H1 (cell line): ENCODE results near the gene PTGIS. TPM values are rescaled to one million over a fixed set of nuclear protein-coding genes. Genes with fewer than 3 reads are reported as not detected.

Source experiments
- CTCF ChIA-PET: fragments of 300-600 bp; sonication (Branson Sonifier 250); formaldehyde crosslinking; loops from one replicate; lab custom pipeline; 2021; ENCODE audit not compliant: partially characterized antibody; lab: Charles Lee
- POLR2A ChIA-PET: fragments of 300-600 bp; sonication (Branson Sonifier 250); formaldehyde crosslinking; loops from one replicate; lab custom pipeline; 2021; ENCODE audit warnings: inconsistent platforms; ENCODE audit not compliant: partially characterized antibody; lab: Charles Lee
- DNase-seq, 2 experiments: peaks; one replicate each; pipeline versions ENCODE4 v3.0.0 to v3.0.0-alpha.2; 2010 to 2022; ENCODE audit warnings: low spot score in 2 of 2, low read depth in 1 of 2, mixed read lengths in 1 of 2
- FAIRE-seq: peaks from 2 replicates; lab custom pipeline; 2011; peaks lifted over from hg19 to GRCh38; lab: Jason Lieb, UNC
- H2AFZ ChIP-seq: 2 replicates; pipeline ENCODE4 v1.8.1; 2012; ENCODE audit warnings: low read length, inconsistent platforms
- H2AK5ac ChIP-seq: 2 replicates; pipeline ENCODE4 v1.6.1; 2013; ENCODE audit warnings: low read depth, low read length
- H2BK120ac ChIP-seq: replicated peaks from 2 replicates; pipeline ENCODE3; 2013; ENCODE audit warnings: low read depth, low read length, inconsistent platforms
- H2BK12ac ChIP-seq: 2 replicates; pipeline ENCODE4 v1.6.1; 2013; ENCODE audit warnings: low read depth, low read length
- H2BK15ac ChIP-seq: 2 replicates; pipeline ENCODE4 v1.6.1; 2013; ENCODE audit warnings: low read length
- H2BK20ac ChIP-seq: 2 replicates; pipeline ENCODE4 v1.6.1; 2013; ENCODE audit warnings: low read length
- H2BK5ac ChIP-seq: 2 replicates; pipeline ENCODE4 v1.6.1; 2013; ENCODE audit warnings: low read depth, low read length
- H3K14ac ChIP-seq: 2 replicates; pipeline ENCODE4 v1.6.1; 2013; ENCODE audit warnings: inconsistent platforms; ENCODE audit not compliant: insufficient read length
- H3K18ac ChIP-seq: 2 replicates; pipeline ENCODE4 v1.6.1; 2013; ENCODE audit warnings: low read length; ENCODE audit errors: extremely low read depth
- H3K23ac ChIP-seq: 2 replicates; pipeline ENCODE4 v1.6.1; 2013; ENCODE audit warnings: inconsistent platforms; ENCODE audit not compliant: insufficient read length
- H3K23me2 ChIP-seq: 2 replicates; pipeline ENCODE4 v1.6.1; 2013; ENCODE audit warnings: low read depth, low read length
- H3K27ac ChIP-seq: 2 replicates; pipeline ENCODE4 v1.6.1; 2011; ENCODE audit warnings: low read depth, low read length, inconsistent platforms
- H3K27me3 ChIP-seq, 4 experiments: replicated peaks in 1 of 4; 1 replicate in 1 of 4; 2 replicates in 3 of 4; pipeline versions ENCODE4 v1.6.1 to v1.8.1; 2011 to 2013; ENCODE audit warnings: low read length in 3 of 4, mild to moderate bottlenecking in 3 of 4, inconsistent platforms in 2 of 4, mixed read lengths in 2 of 4, moderate library complexity in 1 of 4; ENCODE audit not compliant: control insufficient read depth in 3 of 4, insufficient read depth in 3 of 4; ENCODE audit errors: extremely low read depth in 1 of 4
- H3K36me3 ChIP-seq, 4 experiments: 2 replicates each; pipeline versions ENCODE4 v1.6.1 to v1.8.1; 2011 to 2013; ENCODE audit warnings: mild to moderate bottlenecking in 4 of 4, low read length in 3 of 4, moderate library complexity in 2 of 4, control low read depth in 1 of 4, inconsistent platforms in 1 of 4; ENCODE audit not compliant: insufficient read depth in 4 of 4, control insufficient read depth in 2 of 4
- H3K4ac ChIP-seq: replicated peaks from 2 replicates; pipeline ENCODE3; 2013; ENCODE audit warnings: low read length, low read depth, mixed read lengths, inconsistent platforms; ENCODE audit not compliant: insufficient read length
- H3K4me1 ChIP-seq, 4 experiments: replicated peaks in 1 of 4; 1 replicate in 1 of 4; 2 replicates in 3 of 4; pipeline versions ENCODE4 v1.6.1 to v1.8.1; 2011 to 2013; ENCODE audit warnings: low read length in 3 of 4, inconsistent platforms in 2 of 4, mixed read lengths in 1 of 4; ENCODE audit not compliant: insufficient read depth in 4 of 4, control insufficient read depth in 3 of 4
- H3K4me2 ChIP-seq, 2 experiments: 2 replicates each; pipeline versions ENCODE4 v1.6.1 to v1.8.1; 2011 to 2013; ENCODE audit warnings: low read depth in 2 of 2, low read length in 2 of 2, control low read depth in 1 of 2, inconsistent platforms in 1 of 2, mild to moderate bottlenecking in 1 of 2; ENCODE audit not compliant: insufficient read depth in 1 of 2
- H3K4me3 ChIP-seq, 4 experiments: fragments of 200-600, 300-600 bp in 1 of 4; sonication (generic), shearing (Covaris generic), sonication (Bioruptor Twin) in 1 of 4; 2 replicates each; pipeline versions ENCODE4 v1.5.1 to v1.8.1; 2011 to 2016; ENCODE audit warnings: low read length in 4 of 4, low read depth in 3 of 4, control low read depth in 2 of 4, inconsistent platforms in 2 of 4, mild to moderate bottlenecking in 2 of 4, mixed read lengths in 1 of 4, moderate library complexity in 1 of 4; ENCODE audit not compliant: insufficient read depth in 2 of 4; ENCODE audit errors: extremely low read depth in 1 of 4
- H3K56ac ChIP-seq: replicated peaks from 2 replicates; pipeline ENCODE3; 2013; ENCODE audit warnings: low read depth, mild to moderate bottlenecking, mixed read lengths, low read length, inconsistent platforms; ENCODE audit not compliant: insufficient read length
- H3K79me1 ChIP-seq: 2 replicates; pipeline ENCODE4 v1.6.1; 2013; ENCODE audit warnings: low read depth, low read length, control low read depth
- H3K79me2 ChIP-seq, 2 experiments: 2 replicates each; pipeline versions ENCODE4 v1.6.1 to v1.8.1; 2012 to 2013; ENCODE audit warnings: low read length in 2 of 2, mild to moderate bottlenecking in 2 of 2, inconsistent platforms in 1 of 2; ENCODE audit not compliant: insufficient read depth in 2 of 2, control insufficient read depth in 1 of 2
- H3K9ac ChIP-seq, 4 experiments: replicated peaks in 1 of 4; 1 replicate in 1 of 4; 2 replicates in 3 of 4; pipeline versions ENCODE4 v1.6.1 to v1.8.1; 2011 to 2013; ENCODE audit warnings: low read depth in 3 of 4, low read length in 3 of 4, control low read depth in 2 of 4, mild to moderate bottlenecking in 2 of 4, moderate library complexity in 2 of 4, inconsistent platforms in 1 of 4; ENCODE audit errors: extremely low read depth in 1 of 4
- H3K9me3 ChIP-seq, 2 experiments: 2 replicates each; pipeline versions ENCODE4 v1.6.1 to v1.8.1; 2012 to 2013; ENCODE audit warnings: mild to moderate bottlenecking in 2 of 2, moderate library complexity in 2 of 2, control low read depth in 1 of 2, inconsistent platforms in 1 of 2, low read depth in 1 of 2, low read length in 1 of 2, mixed read lengths in 1 of 2; ENCODE audit not compliant: insufficient read depth in 2 of 2
- H4K20me1 ChIP-seq, 2 experiments: replicated peaks in 1 of 2; 2 replicates each; pipeline versions ENCODE3 to v1.8.1; 2011 to 2013; ENCODE audit warnings: inconsistent platforms in 2 of 2, low read length in 2 of 2, mild to moderate bottlenecking in 1 of 2; ENCODE audit not compliant: insufficient read depth in 2 of 2, control insufficient read depth in 1 of 2
- H4K5ac ChIP-seq: 2 replicates; pipeline ENCODE4 v1.6.1; 2013; ENCODE audit warnings: low read length, low read depth, mixed read lengths, inconsistent platforms; ENCODE audit not compliant: insufficient read length
- H4K8ac ChIP-seq: 2 replicates; pipeline ENCODE4 v1.8.0; 2013; ENCODE audit warnings: mild to moderate bottlenecking, moderate library complexity, low read length, inconsistent platforms; ENCODE audit not compliant: insufficient read depth; ENCODE audit errors: extremely low read depth
- H4K91ac ChIP-seq: replicated peaks from 2 replicates; pipeline ENCODE3; 2013; ENCODE audit warnings: low read length, mixed read lengths, inconsistent platforms; ENCODE audit not compliant: insufficient read length
- BACH1 ChIP-seq: IDR thresholded peaks from 2 replicates; pipeline ENCODE4 v1.6.1; 2012; ENCODE audit warnings: low read length, improper control_type of control experiment
- CHD2 ChIP-seq: IDR thresholded peaks from 2 replicates; pipeline ENCODE4 v1.6.1; 2012; ENCODE audit warnings: low read length, improper control_type of control experiment
- CREB1 ChIP-seq: IDR thresholded peaks from 2 replicates; pipeline ENCODE4 v1.6.1; 2012; ENCODE audit warnings: inconsistent platforms
- CTBP2 ChIP-seq: IDR thresholded peaks from 2 replicates; pipeline ENCODE4 v1.7.0; 2011; ENCODE audit warnings: borderline replicate concordance, mild to moderate bottlenecking, moderate library complexity, mixed read lengths, low read length; ENCODE audit not compliant: insufficient read depth, insufficient read length
- EP300 ChIP-seq, 2 experiments: IDR thresholded peaks; 1 replicate in 1 of 2; 2 replicates in 1 of 2; pipeline ENCODE4 v1.6.1; 2011 to 2012; ENCODE audit warnings: low read depth in 2 of 2, low read length in 2 of 2, mild to moderate bottlenecking in 2 of 2, borderline replicate concordance in 1 of 2, inconsistent platforms in 1 of 2, moderate library complexity in 1 of 2
- JUN ChIP-seq: IDR thresholded peaks from 2 replicates; pipeline ENCODE4 v1.6.1; 2011; ENCODE audit warnings: low read depth, mild to moderate bottlenecking, improper control_type of control experiment, low read length
- JUND ChIP-seq: IDR thresholded peaks from 2 replicates; pipeline ENCODE4 v1.6.1; 2011; ENCODE audit warnings: mild to moderate bottlenecking, improper control_type of control experiment, low read length
- SIX5 ChIP-seq: IDR thresholded peaks from 2 replicates; pipeline ENCODE4 v1.6.1; 2011; ENCODE audit warnings: mild to moderate bottlenecking, low read depth, low read length
- SP2 ChIP-seq: IDR thresholded peaks from 2 replicates; pipeline ENCODE4 v1.6.1; 2012; ENCODE audit warnings: mild to moderate bottlenecking, low read length, inconsistent platforms
- SP4 ChIP-seq: IDR thresholded peaks from 2 replicates; pipeline ENCODE4 v1.6.1; 2012; ENCODE audit warnings: low read length, inconsistent platforms
- SRF ChIP-seq: IDR thresholded peaks from 2 replicates; pipeline ENCODE4 v1.6.1; 2011; ENCODE audit warnings: mild to moderate bottlenecking, low read depth, low read length, moderate library complexity
- TCF12 ChIP-seq: IDR thresholded peaks from 2 replicates; pipeline ENCODE4 v1.6.1; 2011; ENCODE audit warnings: low read depth, mild to moderate bottlenecking, low read length
- WGBS, 2 experiments: shearing (Covaris generic) in 1 of 2; methylation state at CpG; one replicate each; pipeline versions ENCODE4 v1.1.6 to v1.1.7; 2013 to 2015; ENCODE audit warnings: low lambda C conversion rate in 2 of 2, mixed read lengths in 2 of 2, inconsistent platforms in 1 of 2, low coverage in 1 of 2, missing lambda C conversion rate in 1 of 2; ENCODE audit not compliant: insufficient replicate concordance in 2 of 2, insufficient coverage in 1 of 2, insufficient read length in 1 of 2; ENCODE audit errors: extremely low coverage in 1 of 2, missing lambda C conversion rate in 1 of 2; 5-methylcytosine and 5-hydroxymethylcytosine counted together
- polyA plus RNA-seq, 7 experiments: library from polyadenylated mRNA; depleted of rRNA in 3 of 7; stranded (reverse) in 5 of 7; unstranded in 2 of 7; fragments of >200 nt in 5 of 7; fragments of 200-250 nt in 2 of 7; gene quantifications; 1 replicate in 5 of 7; 2 replicates in 1 of 7; 4 replicates in 1 of 7; pipeline versions ENCODE4 v1.2.1 to v1.2.3, GENCODE V29; 2011 to 2013; ENCODE audit warnings: missing spikeins in 2 of 7, mixed read lengths in 2 of 7
- total RNA-seq: library from RNA; stranded (reverse); fragmentation: NEBNext Ultra II Directional; extraction: Animal tissue kit (Norgen Biotek cat#: 25700); gene quantifications from 2 replicates; pipeline ENCODE4 v1.2.1, GENCODE V29; 2021
- TF ChIP-seq, protein P1 (sequence below): IDR thresholded peaks from 2 replicates; pipeline ENCODE4 v1.6.1; 2011; ENCODE audit warnings: low read depth, mild to moderate bottlenecking, low read length; ENCODE audit not compliant: insufficient read depth

The PTGIS gene
- total and polyA plus RNA-seq, 2 of the 8 experiments (the other 6 are each of a cell fraction or from before 2014, with no cell fraction given) = 29.9 to 35.5 TPM

DNA sequence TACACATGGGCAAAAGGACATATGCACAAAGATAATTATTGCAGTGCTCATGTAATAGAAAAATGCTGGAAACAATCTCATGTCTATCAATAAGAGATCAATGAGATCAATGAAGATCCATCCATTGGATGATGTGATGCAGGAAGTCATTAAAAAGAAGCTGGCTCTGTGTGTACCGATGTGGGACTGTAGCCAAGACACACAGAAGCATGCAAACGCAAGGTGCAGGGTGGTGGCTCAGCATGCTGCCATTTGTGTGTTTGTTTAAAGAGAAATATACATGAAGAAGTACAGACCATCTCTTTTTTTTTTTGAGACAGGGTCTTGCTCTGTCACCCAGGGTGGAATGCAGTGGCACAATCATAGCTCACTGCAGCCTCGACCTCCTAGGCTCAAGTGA lies 52.4 kb downstream of the PTGIS start:
- peaks cover 9% of the 10 kb centered on the region; the same call in 1 of the 2 replicates for H3K23me2 ChIP-seq
- H3K9ac ChIP-seq = no peak overlapping the region
- H4K8ac ChIP-seq = no peak overlapping the region
- no peaks in the 10 kb centered on the region; a peak in 1 of 7 replicates for H3K4me1 ChIP-seq
- H3K36me3 ChIP-seq = peaks cover 0 to 5% (median 2%) of the 10 kb centered on the region in 4 experiments; a peak in 3 of 8 replicates
- no peak overlapping the region for H2BK20ac ChIP-seq
- H4K5ac ChIP-seq = no peak overlapping the region
- H3K4me3 ChIP-seq = no peak overlapping the region
- no peaks in the 10 kb centered on the region for H3K9me3 ChIP-seq
- no peak overlapping the region for H2AK5ac ChIP-seq
- no peak overlapping the region for H2BK12ac ChIP-seq
- H3K27ac ChIP-seq = no peak overlapping the region
- no peaks in the 10 kb centered on the region for H3K79me1 ChIP-seq
- H2BK5ac ChIP-seq = no peak overlapping the region
- ChIA-PET CTCF (interaction anchor here (1.1 to 2.4 kb wide), 11 partner anchors 8 to 96 kb away, joined by 4 to 10 read pairs (median 5); no protein-coding TSS in a partner anchor), POLR2A (interaction anchor here (0.9 kb wide), 1 partner anchor 9 kb away, joined by 3 read pairs; no protein-coding TSS in a partner anchor)
- no peak overlapping the region for H3K56ac ChIP-seq
- H3K27me3 ChIP-seq = no peaks in the 10 kb centered on the region
- no peak overlapping the region for H2BK120ac ChIP-seq
- H3K18ac ChIP-seq = no peak overlapping the region
- DNase-seq (no peak), FAIRE-seq (no peak)
- no peaks in the 10 kb centered on the region for H3K79me2 ChIP-seq
- no peak overlapping the region for H3K4ac ChIP-seq
- H3K4me2 ChIP-seq = no peak overlapping the region
- H2AFZ ChIP-seq = no peak overlapping the region
- H4K20me1 ChIP-seq = peaks cover 0 to 9% of the 10 kb centered on the region in 2 experiments
- H4K91ac ChIP-seq = no peak overlapping the region
- 86% methylated on average over 3 of the region's 3 CpGs; no CpG with 5 or more reads in 1 of the 2 experiments for WGBS, 2 experiments
- H2BK15ac ChIP-seq = no peak overlapping the region
- no peak overlapping the region for H3K14ac ChIP-seq
- H3K23ac ChIP-seq = no peak overlapping the region
- TF ChIP-seq CHD2 (no peak), SP4 (no peak), JUN (no peak), BACH1 (no peak), CTBP2 (no peak), TCF12 (no peak), JUND (no peak), SRF (no peak), CREB1 (no peak), EP300 (IDR thresholded peaks at IDR 0.05; ENCODE audit: borderline replicate concordance in 1 of 2, low read depth in 2 of 2, low read length in 2 of 2) (no peak), SIX5 (no peak), SP2 (no peak)
- TF ChIP-seq, protein P1, sequence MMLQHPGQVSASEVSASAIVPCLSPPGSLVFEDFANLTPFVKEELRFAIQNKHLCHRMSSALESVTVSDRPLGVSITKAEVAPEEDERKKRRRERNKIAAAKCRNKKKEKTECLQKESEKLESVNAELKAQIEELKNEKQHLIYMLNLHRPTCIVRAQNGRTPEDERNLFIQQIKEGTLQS = no peak
